ENCODE measurements around the gene MGAT4C. TPM values are rescaled to one million over a fixed set of nuclear protein-coding genes. Genes with fewer than 3 reads are reported as not detected.

The MGAT4C gene
- polyA plus RNA-seq, 6 donors from 2014 or later = not detected

DNA sequence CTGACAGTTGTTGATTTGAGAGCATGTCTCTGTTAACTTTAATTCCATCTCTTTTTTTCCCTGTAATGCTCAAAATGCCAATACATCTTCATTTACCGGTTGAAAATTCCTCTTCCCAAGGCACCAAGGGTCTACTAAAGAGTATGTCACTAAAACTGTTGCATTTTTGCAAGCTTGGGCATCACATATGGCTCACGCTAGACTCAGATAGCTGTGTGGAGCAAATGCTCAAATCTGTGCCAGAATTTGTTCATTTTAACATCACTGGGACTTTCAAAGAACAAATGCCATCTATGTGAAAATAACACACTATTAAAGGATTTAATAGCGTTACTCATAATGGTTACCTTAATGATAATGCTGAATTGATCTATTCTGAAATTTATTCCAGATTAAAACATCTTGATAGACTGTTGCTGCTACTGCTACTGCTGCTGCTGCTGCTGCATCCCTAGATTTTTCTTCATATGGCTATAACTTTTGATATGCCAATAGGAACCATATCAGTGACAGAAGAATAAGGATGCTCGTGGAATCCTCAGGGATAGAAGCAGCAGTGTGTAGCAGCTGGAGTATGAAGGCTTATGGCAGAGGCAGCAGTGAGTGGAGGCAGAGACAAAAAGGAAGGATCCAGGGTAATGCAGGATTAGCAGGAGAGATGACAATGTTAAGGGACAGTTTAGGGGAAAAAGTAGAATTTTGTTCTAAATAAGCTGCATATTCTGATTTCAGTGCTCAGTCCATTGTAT lies 57.3 kb downstream of the MGAT4C start:
- Mint-ChIP-seq H3K9me3 (peaks cover 0 to 2% (median 0%) of the 10 kb centered on the region in 7 donors), H3K27ac (no peak overlapping the region), H3K27me3 (no peaks in the 10 kb centered on the region), H3K36me3 (no peaks in the 10 kb centered on the region), H3K4me3 (no peak overlapping the region), H3K4me1 (no peaks in the 10 kb centered on the region)
- ATAC-seq (ENCODE audit: low read depth in 2 of 2) (no peak), DNase-seq (no peak)

DNA sequence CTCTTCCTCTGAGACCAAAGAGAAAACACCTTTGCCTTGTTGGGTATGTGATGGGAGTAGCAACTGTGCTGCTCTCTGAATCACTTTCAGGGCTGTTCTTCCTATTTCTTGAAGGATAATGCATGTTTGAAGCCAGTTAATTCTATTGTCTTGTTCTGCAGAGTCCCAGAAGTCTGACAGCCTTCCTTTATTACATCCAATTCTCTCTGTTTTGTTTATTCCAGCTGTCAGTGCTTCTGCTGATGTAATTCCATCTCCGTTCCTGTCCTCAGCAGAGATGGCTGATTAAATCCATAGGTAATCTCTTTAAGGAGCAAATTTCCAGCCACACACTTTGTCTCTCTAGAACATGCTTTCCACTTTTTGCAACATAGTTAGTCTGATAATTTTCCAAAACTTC lies 59.7 kb downstream of the MGAT4C start:
- Mint-ChIP-seq H3K27me3 (no peaks in the 10 kb centered on the region), H3K4me3 (no peak overlapping the region), H3K9me3 (peaks cover 0 to 2% (median 0%) of the 10 kb centered on the region in 7 donors), H3K4me1 (no peaks in the 10 kb centered on the region), H3K36me3 (no peaks in the 10 kb centered on the region), H3K27ac (no peak overlapping the region)
- ATAC-seq (ENCODE audit: low read depth in 2 of 2) (no peak), DNase-seq (no peak)

DNA sequence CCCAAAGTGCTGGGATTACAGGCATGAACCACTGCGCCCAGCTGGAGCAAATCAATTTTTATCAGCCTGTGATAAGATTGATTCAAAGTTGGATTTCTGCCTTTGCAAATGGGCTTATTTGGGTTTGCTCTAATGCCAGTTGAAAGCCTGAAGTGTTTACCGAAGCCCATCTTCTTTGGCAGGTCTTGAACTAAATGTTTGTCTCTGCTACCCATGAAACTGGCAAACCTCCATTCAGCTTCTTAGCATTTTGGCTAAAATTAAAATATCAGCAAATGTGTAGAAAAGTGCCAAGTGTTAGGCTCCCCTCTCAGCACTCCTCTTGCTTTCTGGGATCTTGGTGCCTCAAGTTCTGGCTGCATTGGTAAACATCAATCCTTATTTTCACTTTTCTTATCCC lies 61.5 kb downstream of the MGAT4C start:
- DNase-seq (no peak), ATAC-seq (ENCODE audit: low read depth in 2 of 2) (no peak)
- Mint-ChIP-seq H3K27me3 (no peaks in the 10 kb centered on the region), H3K27ac (no peak overlapping the region), H3K4me1 (no peaks in the 10 kb centered on the region), H3K36me3 (no peaks in the 10 kb centered on the region), H3K9me3 (peaks cover 0 to 2% (median 0%) of the 10 kb centered on the region in 7 donors), H3K4me3 (no peak overlapping the region)

DNA sequence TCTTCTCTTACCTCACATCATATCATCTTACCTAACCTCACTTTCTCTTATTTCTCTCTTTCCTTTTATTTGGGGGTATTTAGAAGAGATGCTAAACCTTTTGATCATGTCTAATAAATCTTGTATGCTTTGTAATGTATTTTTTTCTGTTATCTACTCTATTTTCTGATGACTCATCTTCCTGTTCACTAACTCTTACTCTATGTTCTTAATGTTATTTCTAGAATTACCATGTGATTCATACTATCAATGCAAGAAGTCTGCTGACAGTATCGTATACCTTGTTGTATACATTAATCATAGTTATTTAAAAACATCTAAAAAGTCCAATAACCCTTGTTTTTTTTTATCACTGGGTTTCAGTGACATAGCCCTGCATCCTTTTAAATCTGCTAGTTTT lies 62.3 kb downstream of the MGAT4C start:
- Mint-ChIP-seq H3K36me3 (no peaks in the 10 kb centered on the region), H3K27ac (no peak overlapping the region), H3K9me3 (no peaks in the 10 kb centered on the region), H3K4me3 (no peak overlapping the region), H3K27me3 (no peaks in the 10 kb centered on the region), H3K4me1 (no peaks in the 10 kb centered on the region)
- ATAC-seq (ENCODE audit: low read depth in 2 of 2) (no peak), DNase-seq (no peak)

DNA sequence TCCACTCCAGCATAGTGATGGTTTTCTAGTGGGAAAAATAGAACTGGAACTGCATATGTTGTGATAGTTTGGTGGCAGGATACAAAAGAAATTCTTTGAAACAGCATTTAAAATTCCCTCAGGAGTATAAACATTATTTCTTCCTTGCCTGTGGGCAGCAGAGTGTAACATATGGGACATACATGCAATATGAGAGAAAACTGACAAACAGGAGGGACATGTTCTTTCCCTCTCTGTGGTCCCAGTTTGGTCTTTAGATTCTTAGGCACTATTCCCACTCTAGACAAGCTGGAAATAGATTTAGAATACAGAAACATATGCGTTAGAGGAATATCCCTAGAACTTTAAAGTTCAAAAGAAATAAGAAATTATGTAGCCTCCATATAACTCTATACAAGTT lies 68.0 kb downstream of the MGAT4C start:
- no peak for ATAC-seq (ENCODE audit: low read depth in 2 of 2)
- Mint-ChIP-seq H3K36me3 (no peaks in the 10 kb centered on the region), H3K9me3 (peaks cover 0 to 8% (median 0%) of the 10 kb centered on the region in 7 donors), H3K4me3 (no peak overlapping the region), H3K27ac (no peak overlapping the region), H3K27me3 (no peaks in the 10 kb centered on the region), H3K4me1 (no peaks in the 10 kb centered on the region)
- no peak for DNase-seq

DNA sequence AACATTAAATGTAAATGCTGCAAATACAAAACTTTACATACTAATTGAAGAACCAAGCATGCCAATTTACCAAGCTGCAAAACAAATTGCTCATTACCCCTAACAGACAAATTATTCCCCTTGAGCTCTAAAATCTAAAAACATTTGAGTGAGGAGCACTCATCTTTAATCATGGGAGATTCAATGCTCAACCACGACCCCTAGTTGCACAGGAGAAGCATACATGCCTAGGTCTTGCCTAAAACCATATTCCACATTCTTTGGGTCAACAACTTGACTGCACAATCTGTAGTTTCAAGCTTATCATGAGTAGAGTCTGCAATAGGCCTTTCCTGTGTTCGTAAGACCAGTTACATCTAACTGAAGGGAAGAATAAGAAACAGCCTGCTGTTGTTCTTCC lies 69.7 kb downstream of the MGAT4C start:
- Mint-ChIP-seq H3K4me1 (no peaks in the 10 kb centered on the region), H3K4me3 (no peak overlapping the region), H3K36me3 (no peaks in the 10 kb centered on the region), H3K9me3 (peaks cover 0 to 8% (median 0%) of the 10 kb centered on the region in 7 donors), H3K27ac (no peak overlapping the region), H3K27me3 (no peaks in the 10 kb centered on the region)
- DNase-seq (no peak), ATAC-seq (ENCODE audit: low read depth in 2 of 2) (no peak)

DNA sequence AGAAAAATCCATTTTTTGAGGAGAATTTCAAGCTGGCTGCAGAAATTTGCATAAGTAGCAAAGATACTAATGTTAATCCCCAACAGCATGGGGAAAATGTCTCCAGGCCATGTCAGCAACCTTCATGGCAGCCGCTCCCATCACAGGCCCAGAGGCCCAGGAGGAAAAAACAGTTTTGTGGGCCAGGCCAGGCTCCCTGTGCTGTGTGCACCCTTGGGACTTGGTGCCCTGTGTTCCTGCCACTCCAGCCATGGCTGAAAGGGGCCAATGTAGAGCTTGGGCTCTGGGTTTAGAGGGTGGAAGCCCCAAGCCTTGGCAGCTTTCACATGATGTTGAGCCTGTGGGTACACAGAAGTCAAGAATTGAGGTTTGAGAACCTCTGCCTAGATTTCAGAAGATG lies 76.3 kb downstream of the MGAT4C start:
- ATAC-seq (ENCODE audit: low read depth in 2 of 2) (no peak), DNase-seq (no peak)
- H3K4me3 Mint-ChIP-seq = no peak overlapping the region
- H3K4me1 Mint-ChIP-seq = no peaks in the 10 kb centered on the region
- H3K27ac Mint-ChIP-seq = no peak overlapping the region
- H3K27me3 Mint-ChIP-seq = no peaks in the 10 kb centered on the region
- no peaks in the 10 kb centered on the region for H3K36me3 Mint-ChIP-seq
- H3K9me3 Mint-ChIP-seq = peaks cover 0 to 8% (median 4%) of the 10 kb centered on the region in 7 donors

DNA sequence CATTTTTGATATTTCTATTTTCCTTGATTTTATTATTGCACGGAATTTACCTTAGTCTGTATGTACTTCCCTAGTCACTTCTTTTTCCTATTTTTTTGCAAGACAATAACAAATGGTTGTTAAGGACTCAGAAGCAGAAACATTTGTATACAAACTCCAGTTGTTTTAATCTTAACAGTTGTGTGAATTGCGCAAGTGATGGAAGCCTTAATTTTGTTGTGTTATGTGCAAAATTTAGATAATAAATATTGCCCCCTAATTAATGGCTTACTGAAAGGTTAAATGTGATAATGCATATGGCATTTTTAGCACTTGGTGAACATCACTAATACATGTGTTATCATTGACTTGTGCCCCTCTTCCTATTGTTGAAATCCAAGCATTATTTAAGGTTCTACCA lies 82.0 kb downstream of the MGAT4C start:
- H3K36me3 Mint-ChIP-seq = no peaks in the 10 kb centered on the region
- DNase-seq (no peak), ATAC-seq (ENCODE audit: low read depth in 2 of 2) (no peak)
- peaks cover 0 to 4% (median 0%) of the 10 kb centered on the region in 7 donors for H3K9me3 Mint-ChIP-seq
- no peaks in the 10 kb centered on the region for H3K4me1 Mint-ChIP-seq
- H3K27ac Mint-ChIP-seq = peak overlapping the region in 1 of 6 donors; percentile 39
- no peak overlapping the region for H3K4me3 Mint-ChIP-seq
- no peaks in the 10 kb centered on the region for H3K27me3 Mint-ChIP-seq

DNA sequence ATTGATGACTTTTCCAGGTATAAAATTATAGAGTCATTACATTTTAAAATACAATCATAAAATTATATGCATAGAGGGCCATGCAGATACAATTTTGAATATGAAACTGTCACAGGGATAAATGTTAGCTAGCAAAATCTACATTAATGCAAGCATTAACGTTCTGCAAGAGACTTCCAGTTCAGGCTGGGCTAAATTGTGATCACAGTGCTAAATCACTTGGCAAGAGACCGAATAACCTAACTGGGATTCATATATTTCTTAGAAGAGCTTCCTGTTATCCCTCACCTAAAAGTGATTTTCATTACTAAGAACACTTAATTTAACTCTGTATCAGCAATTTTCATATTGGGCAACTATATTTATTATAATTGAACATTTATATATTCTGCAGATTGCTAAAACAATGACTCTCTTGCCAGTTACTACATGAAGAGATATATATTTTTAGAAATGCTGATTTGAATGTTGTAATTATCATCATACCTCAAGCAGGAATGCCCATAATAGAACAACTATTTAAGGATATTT lies 83.2 kb downstream of the MGAT4C start:
- H3K27ac Mint-ChIP-seq = no peak overlapping the region
- ATAC-seq (ENCODE audit: low read depth in 2 of 2) (no peak), DNase-seq (no peak)
- no peaks in the 10 kb centered on the region for H3K27me3 Mint-ChIP-seq
- H3K4me3 Mint-ChIP-seq = no peak overlapping the region
- H3K9me3 Mint-ChIP-seq = peaks cover 0 to 4% (median 0%) of the 10 kb centered on the region in 7 donors
- no peaks in the 10 kb centered on the region for H3K4me1 Mint-ChIP-seq
- H3K36me3 Mint-ChIP-seq = no peaks in the 10 kb centered on the region

DNA sequence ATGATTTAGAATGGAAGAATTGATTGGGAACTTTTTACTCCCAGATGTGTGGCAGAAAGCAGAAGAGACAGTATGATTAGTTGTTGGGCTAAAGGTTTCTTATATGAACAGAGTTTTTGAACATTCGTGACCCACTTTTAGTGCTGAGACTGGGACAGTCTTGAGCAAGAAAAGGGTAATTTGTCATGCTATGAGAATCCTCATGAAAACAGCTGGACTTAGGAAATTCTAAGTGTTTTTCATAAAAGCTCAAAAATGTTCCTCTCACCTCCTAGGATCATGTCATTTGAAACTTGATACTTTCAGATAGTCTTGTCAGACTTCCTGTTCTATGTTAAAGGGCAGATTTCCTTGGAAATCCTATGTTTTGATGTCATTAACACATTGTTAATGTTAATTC lies 86.1 kb downstream of the MGAT4C start:
- Mint-ChIP-seq H3K27me3 (no peaks in the 10 kb centered on the region), H3K27ac (no peak overlapping the region), H3K4me3 (no peak overlapping the region), H3K36me3 (no peaks in the 10 kb centered on the region), H3K4me1 (no peaks in the 10 kb centered on the region), H3K9me3 (peaks cover 0 to 2% (median 0%) of the 10 kb centered on the region in 7 donors)
- no peak for DNase-seq
- no peak for ATAC-seq (ENCODE audit: low read depth in 2 of 2)

DNA sequence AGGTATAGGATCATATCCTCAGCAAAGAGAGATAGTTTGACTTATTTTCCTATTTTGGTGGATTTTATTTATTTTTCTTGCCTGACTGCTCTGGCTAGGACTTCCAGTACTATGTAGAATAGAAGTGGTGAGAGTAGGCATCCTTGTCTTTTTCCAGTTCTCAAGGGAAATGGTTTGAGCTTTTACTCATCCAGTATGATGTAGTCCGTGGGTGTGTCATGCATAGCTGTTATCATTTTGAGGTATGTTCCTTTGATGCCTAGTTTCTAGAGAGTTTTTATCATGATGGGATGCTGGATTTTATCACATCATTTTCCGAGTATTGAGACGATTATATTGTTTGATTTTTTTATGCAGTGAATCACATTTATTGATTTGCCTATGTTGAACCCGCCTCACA lies 97.2 kb downstream of the MGAT4C start:
- H3K27ac Mint-ChIP-seq = no peak overlapping the region
- H3K4me3 Mint-ChIP-seq = no peak overlapping the region

DNA sequence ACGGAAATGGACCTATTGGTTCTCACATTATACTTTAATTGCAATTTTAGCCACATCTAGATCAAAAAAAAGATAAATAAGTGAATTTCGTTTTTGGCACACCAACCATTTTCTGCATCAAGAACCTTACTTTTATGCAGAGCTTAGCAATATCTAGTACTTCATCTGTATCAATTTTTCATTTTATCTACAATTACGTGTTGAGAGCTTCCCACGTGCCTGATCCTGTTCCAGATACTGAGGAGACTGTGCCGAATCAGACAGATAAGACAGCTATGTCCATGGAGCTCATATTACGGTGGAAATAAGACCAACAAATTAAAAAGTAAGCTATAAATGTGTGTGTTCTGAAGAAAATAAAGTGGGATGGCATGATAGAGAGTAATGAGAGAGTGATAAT lies 101.6 kb downstream of the MGAT4C start:
- DNase-seq (no peak), ATAC-seq (ENCODE audit: low read depth in 2 of 2) (no peak)
- no peak overlapping the region for H3K4me3 Mint-ChIP-seq
- H3K4me1 Mint-ChIP-seq = no peaks in the 10 kb centered on the region
- H3K27ac Mint-ChIP-seq = no peak overlapping the region
- H3K36me3 Mint-ChIP-seq = no peaks in the 10 kb centered on the region
- H3K9me3 Mint-ChIP-seq = peaks cover 0 to 8% (median 0%) of the 10 kb centered on the region in 7 donors
- H3K27me3 Mint-ChIP-seq = no peaks in the 10 kb centered on the region

More for the DNA sequence above, 97.2 kb downstream of the MGAT4C start:
- Mint-ChIP-seq H3K36me3 (no peaks in the 10 kb centered on the region), H3K4me1 (no peaks in the 10 kb centered on the region), H3K27me3 (no peaks in the 10 kb centered on the region), H3K9me3 (peaks cover 0 to 13% (median 0%) of the 10 kb centered on the region in 7 donors)
- DNase-seq = no peak
- ATAC-seq (ENCODE audit: low read depth in 2 of 2) = no peak

DNA sequence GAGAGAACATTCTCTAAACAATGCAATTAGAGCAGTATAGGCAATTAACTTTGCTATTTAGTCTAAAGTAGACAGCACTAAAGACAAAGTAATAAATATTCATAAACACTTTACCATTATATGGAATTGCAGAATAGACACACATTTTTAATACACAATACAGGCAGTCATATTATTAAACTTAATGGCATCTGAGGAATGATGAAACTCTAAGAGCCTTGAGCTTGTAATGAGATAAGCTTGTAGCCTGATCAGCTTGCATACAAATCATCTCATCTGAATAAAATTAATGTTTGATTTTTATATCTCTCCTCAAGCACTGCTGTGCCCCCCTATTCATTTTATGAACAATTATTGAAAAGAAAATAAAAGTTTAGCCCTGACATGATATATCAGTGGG lies 107.6 kb downstream of the MGAT4C start:
- no peaks in the 10 kb centered on the region for H3K36me3 Mint-ChIP-seq
- no peak for DNase-seq
- H3K4me3 Mint-ChIP-seq = no peak overlapping the region
- ATAC-seq (ENCODE audit: low read depth in 2 of 2) = no peak
- no peaks in the 10 kb centered on the region for H3K4me1 Mint-ChIP-seq
- H3K27me3 Mint-ChIP-seq = no peaks in the 10 kb centered on the region
- no peak overlapping the region for H3K27ac Mint-ChIP-seq
- peaks cover 0 to under 1% (median 0%) of the 10 kb centered on the region in 7 donors for H3K9me3 Mint-ChIP-seq

DNA sequence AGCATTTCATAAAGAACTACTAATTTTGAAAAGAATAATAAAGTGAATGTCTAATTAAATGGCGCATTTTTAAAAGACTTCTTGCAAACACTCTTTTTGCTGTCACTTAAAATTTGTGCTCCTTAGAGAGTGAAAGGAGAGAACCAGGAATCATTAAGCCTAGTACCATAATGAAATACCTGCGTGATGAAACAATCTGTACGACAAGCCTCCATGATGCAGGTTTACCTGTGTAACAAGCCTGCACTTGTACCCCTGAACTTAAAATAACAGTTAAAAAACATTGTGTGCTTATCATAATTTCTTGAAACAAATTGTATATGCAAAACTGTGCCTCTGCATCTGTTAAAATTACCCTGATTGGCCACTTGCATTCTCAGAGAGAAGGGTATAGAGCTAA lies 108.1 kb downstream of the MGAT4C start:
- Mint-ChIP-seq H3K36me3 (no peaks in the 10 kb centered on the region), H3K9me3 (no peaks in the 10 kb centered on the region), H3K27ac (no peak overlapping the region), H3K27me3 (no peaks in the 10 kb centered on the region), H3K4me1 (no peaks in the 10 kb centered on the region), H3K4me3 (no peak overlapping the region)
- DNase-seq (no peak), ATAC-seq (ENCODE audit: low read depth in 2 of 2) (no peak)

Data from naive B cell (primary cell).